ENCODE data around the gene KIF13A.
"Not testable (repeated sequence)": the region's sequence is repeated elsewhere in the genome, so short reads cannot be mapped to it uniquely, and the experiment has no call there.

The KIF13A gene

GRCh38 chr6:18019539-18020534 is 32.4 kb upstream of the KIF13A start:
- ChIA-PET POLR2A (ENCODE audit: low non-redundant PET) (no interaction called here), CTCF (interaction anchor here (0.6 kb wide), 1 partner anchor 157 kb away, joined by 3 read pairs; no protein-coding TSS in a partner anchor)
- TF ChIP-seq CTCF (conservative IDR thresholded peaks at IDR 0.05; ENCODE audit: low read depth) = no peak
- no peak for DNase-seq (ENCODE audit: low spot score)
- no peak overlapping the region for H3K27ac ChIP-seq

DNA sequence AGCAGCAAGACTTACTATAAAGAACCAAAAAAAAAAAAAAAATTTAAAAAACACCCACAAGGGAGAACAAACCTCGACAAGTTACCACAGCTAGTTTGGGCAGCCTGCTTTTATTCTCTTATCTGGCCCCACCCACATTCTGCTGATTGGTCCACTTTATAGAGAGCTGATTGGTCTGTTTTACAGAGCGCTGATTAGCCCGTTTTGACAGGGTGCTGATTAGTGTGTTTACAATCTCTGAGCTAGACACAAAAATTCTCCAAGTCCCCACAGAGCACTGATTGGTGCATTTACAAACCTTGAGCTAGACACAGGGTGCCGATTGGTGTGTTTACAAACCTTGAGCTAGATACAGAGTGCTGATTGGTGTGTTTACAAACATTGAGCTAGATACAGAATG is 31.7 kb upstream of the KIF13A start:
- POLR2A ChIA-PET (ENCODE audit: low non-redundant PET); CTCF ChIA-PET; H3K27ac ChIP-seq; DNase-seq (ENCODE audit: low spot score): not testable (repeated sequence)

DNA sequence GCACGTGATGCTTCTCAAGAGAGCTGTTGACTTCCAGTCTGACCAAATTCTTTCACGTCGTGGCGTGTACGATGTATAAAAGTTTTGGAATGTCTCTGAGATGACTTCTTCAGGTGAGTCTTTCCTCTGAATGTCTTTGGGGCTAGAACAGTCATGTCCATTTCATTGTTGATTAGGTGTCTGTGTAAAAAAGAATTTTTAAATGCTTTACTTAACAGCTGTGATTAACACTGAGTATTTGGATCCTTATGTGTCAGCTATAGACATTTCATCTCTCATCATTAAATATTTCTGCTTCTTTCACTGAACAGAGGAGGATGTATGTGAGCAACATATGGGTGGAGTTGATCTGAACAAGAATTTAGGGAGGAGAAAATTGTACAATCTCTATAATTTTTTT is 29.3 kb upstream of the KIF13A start:
- no peak for TF ChIP-seq CTCF (conservative IDR thresholded peaks at IDR 0.05; ENCODE audit: low read depth)
- DNase-seq (ENCODE audit: low spot score) = peak; percentile 89
- POLR2A ChIA-PET (ENCODE audit: low non-redundant PET) = interaction anchor here (0.5 kb wide), 1 partner anchor 113 kb away, joined by 3 read pairs; no protein-coding TSS in a partner anchor
- peak overlapping the region; percentile 94 for H3K27ac ChIP-seq
- CTCF ChIA-PET = interaction anchor here (0.6 kb wide), 1 partner anchor 34 kb away, joined by 3 read pairs; no protein-coding TSS in a partner anchor

GRCh38 chr6:18016133-18016532 is 28.7 kb upstream of the KIF13A start:
- TF ChIP-seq CTCF (conservative IDR thresholded peaks at IDR 0.05; ENCODE audit: low read depth) = no peak
- peak; percentile 65 for DNase-seq (ENCODE audit: low spot score)
- H3K27ac ChIP-seq = peak overlapping the region; percentile 86; the same call in 1 of the 2 replicates
- ChIA-PET POLR2A (ENCODE audit: low non-redundant PET) (interaction anchor here (0.5 kb wide), 1 partner anchor 114 kb away, joined by 3 read pairs; no protein-coding TSS in a partner anchor), CTCF (no interaction called here)

GRCh38 chr6:18011287-18011686 is 23.9 kb upstream of the KIF13A start:
- POLR2A ChIA-PET (ENCODE audit: low non-redundant PET) = no interaction called here

DNA sequence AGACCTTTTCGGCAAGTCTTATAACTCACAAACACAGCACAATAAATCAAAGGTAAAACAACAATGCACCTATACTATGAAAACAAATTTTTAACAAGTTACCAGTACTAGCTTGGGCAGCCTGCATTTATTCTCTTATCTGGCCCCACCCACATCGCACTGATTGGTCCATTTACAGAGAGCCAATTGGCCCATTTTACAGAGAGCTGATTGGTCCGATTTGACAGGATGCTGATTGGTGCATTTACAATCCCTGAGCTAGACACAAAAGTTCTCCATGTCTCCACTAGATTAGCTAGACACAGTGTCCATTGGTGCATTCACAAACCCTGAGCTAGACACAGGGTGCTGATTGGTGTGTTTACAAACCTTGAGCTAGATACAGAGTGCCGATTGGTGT is 23.1 kb upstream of the KIF13A start:
- H3K27ac ChIP-seq; POLR2A ChIA-PET (ENCODE audit: low non-redundant PET); DNase-seq (ENCODE audit: low spot score): not testable (repeated sequence)
- CTCF ChIA-PET = interaction anchor here (0.6 to 0.7 kb wide), 2 partner anchors 57 to 59 kb away, joined by 3 read pairs; no protein-coding TSS in a partner anchor

More at GRCh38 chr6:18011287-18011686, 23.9 kb upstream of the KIF13A start:
- no peak for DNase-seq (ENCODE audit: low spot score)
- no peak for TF ChIP-seq CTCF (conservative IDR thresholded peaks at IDR 0.05; ENCODE audit: low read depth)
- CTCF ChIA-PET = no interaction called here
- H3K27ac ChIP-seq = no peak overlapping the region

DNA sequence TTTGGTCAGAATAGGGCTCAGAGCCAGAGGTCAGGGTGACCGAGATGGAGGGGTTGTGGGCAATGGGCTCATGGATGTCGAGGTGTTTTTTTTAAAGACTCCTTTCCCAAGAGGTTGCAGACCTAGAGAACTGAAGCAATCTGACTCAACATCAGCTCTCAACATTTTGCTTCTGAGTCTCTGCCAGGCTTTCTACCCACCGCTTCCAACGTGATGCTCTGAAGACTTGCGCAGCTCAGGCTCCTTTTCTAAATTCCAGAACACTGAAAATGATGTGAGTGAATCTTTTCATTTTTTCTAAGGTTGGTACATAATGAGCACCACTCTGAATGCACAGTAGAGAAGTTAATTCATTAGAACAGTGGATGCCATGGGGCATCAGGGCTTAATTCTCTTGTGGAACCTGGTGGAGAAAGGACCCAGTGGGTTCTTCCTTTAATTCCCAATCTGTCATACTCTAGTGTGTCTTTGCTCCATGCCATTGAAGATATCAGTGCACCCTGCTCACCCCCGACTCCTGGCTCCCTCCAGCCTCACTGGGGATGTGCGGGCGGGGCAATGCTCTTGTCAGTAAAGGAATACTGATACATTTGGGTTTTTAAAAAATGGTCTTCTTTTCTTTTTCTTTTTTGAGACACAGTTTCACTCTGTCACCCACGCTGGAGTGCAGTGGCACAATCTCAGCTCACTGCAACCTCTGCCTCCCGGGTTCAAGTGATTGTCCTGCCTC is 17.0 kb upstream of the KIF13A start:
- no peak for TF ChIP-seq CTCF (conservative IDR thresholded peaks at IDR 0.05; ENCODE audit: low read depth)
- no peak overlapping the region for H3K27ac ChIP-seq

More for the DNA sequence above, 17.0 kb upstream of the KIF13A start:
- ChIA-PET CTCF (no interaction called here), POLR2A (ENCODE audit: low non-redundant PET) (no interaction called here)
- no peak for DNase-seq (ENCODE audit: low spot score)

Data from RWPE1 (cell line).